Ovary (tissue), 3 donors: Measurements from ENCODE around the gene CFAP61.

ENCODE experiments used
- EP300 ChIP-seq: sonication (generic); formaldehyde crosslinking; IDR thresholded peaks from one replicate; pipeline ENCODE4 v1.6.1; 2017; ENCODE audit warnings: antibody characterized with exemption
- POLR2A ChIP-seq: fragments of 450-650 bp; IDR thresholded peaks from one replicate; pipeline ENCODE4 v1.6.1; 2017; ENCODE audit warnings: antibody characterized with exemption, mild to moderate bottlenecking, moderate library complexity
- TF ChIP-seq, protein P1 (sequence below), 3 donors: fragments of 450-650 bp in 2 of 3; fragments of 200-600 bp in 1 of 3; IDR thresholded peaks; one replicate each; pipeline versions ENCODE4 v1.5.1 to v1.8.0; 2016 to 2022; ENCODE audit warnings: antibody characterized with exemption in 3 of 3, mild to moderate bottlenecking in 1 of 3
- donor health status: DM: no; HTN: no; CAD: no.

DNA sequence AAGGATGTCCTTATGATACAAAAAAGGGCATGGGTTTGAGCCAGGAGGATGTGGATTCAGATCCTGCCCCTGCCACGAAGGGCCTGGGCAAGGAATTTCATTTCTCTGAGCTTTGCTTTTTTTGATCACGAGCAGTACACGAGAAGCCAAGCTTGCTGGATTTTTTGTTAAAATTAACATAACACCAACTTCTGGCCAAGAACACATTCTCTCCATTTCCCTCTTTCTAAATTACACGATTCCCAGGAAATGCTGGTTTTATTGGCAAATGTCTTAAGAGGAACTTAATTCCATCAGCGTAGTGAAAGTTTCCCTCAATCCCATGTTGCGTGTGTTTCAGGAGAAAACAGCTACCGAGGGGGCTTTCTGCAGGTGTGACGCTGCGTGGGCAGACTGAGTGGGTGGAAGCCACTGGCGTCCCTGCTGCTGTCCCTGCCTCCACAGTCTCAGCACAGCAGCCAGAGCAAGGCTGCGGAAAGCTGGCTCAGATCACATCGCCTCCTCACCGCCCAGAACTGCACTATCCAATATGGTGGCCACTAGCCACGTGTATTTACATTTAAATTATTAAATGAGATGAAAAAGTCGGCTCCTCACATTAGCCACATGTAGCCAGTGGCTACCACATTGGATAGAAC, 194.8 kb downstream of the CFAP61 start:
- TF ChIP-seq POLR2A (no peak), EP300 (no peak)
- TF ChIP-seq, protein P1, sequence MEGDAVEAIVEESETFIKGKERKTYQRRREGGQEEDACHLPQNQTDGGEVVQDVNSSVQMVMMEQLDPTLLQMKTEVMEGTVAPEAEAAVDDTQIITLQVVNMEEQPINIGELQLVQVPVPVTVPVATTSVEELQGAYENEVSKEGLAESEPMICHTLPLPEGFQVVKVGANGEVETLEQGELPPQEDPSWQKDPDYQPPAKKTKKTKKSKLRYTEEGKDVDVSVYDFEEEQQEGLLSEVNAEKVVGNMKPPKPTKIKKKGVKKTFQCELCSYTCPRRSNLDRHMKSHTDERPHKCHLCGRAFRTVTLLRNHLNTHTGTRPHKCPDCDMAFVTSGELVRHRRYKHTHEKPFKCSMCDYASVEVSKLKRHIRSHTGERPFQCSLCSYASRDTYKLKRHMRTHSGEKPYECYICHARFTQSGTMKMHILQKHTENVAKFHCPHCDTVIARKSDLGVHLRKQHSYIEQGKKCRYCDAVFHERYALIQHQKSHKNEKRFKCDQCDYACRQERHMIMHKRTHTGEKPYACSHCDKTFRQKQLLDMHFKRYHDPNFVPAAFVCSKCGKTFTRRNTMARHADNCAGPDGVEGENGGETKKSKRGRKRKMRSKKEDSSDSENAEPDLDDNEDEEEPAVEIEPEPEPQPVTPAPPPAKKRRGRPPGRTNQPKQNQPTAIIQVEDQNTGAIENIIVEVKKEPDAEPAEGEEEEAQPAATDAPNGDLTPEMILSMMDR (IDR thresholded peaks at IDR 0.05), result no peak
